Left cardiac atrium (tissue), 4 donors: ENCODE results near the gene TENM3. TPM values are rescaled to one million over a fixed set of nuclear protein-coding genes. Genes with fewer than 3 reads are reported as not detected.
A peak's percentile ranks its signal among the peaks of the same experiment; 100 is the strongest.

Experiments
- ATAC-seq, 2 donors: fragments of 200-7000 bp; cut with Tn5 transposase; one replicate each; pipeline ENCODE4 v1.9.1; 2020; ENCODE audit warnings: mild to moderate bottlenecking in 2 of 2, moderate library complexity in 2 of 2
- DNase-seq: peaks from one replicate; pipeline ENCODE4 v3.0.0-alpha.2; 2020
- intact Hi-C, 2 donors: fragments of 100-400 bp; cut with DNase I; formaldehyde crosslinking; loops; one replicate each; pipeline versions ENCODE4 v1.14.1 to v1.15.1; 2022 to 2023
- total RNA-seq, 2 donors: library from RNA; stranded (reverse); fragmentation: NEBNext Ultra II Directional; extraction: Animal tissue kit (Norgen Biotek cat#: 25700); gene quantifications; one replicate each; pipeline ENCODE4 v1.2.1, GENCODE V29; 2021
- donor health status: DM: no; HTN: yes; CAD: no.
- donor health status: DM: no; HTN: yes; CAD: no; lungs with severe emphysema.
- donor health status: DM: yes; HTN: yes; CAD: no.
- donor health status: Dilated cardiomyopathy.

Gene TENM3
- total RNA-seq, 2 donors from 2014 or later, result 6.6 to 9.2 TPM

GRCh38 chr4:182418054-182418734, 175.0 kb downstream of the TENM3 start:
- no peak for DNase-seq
- intact Hi-C loops, result no loop called here
- ATAC-seq, result no peak

GRCh38 chr4:182420189-182420588, 177.0 kb downstream of the TENM3 start:
- intact Hi-C loops, result no loop called here
- ATAC-seq, result no peak
- DNase-seq, result no peak

GRCh38 chr4:182421753-182422152, 178.6 kb downstream of the TENM3 start:
- DNase-seq (no peak), ATAC-seq (no peak)
- intact Hi-C loops, result no loop called here

GRCh38 chr4:182425302-182425701, 182.1 kb downstream of the TENM3 start:
- DNase-seq (no peak), ATAC-seq (no peak)
- intact Hi-C loops, result no loop called here

GRCh38 chr4:182426901-182427300, 183.7 kb downstream of the TENM3 start:
- DNase-seq (no peak), ATAC-seq (no peak)
- intact Hi-C loops, result no loop called here

- ATAC-seq, result no peak
- DNase-seq, result no peak
- intact Hi-C loops, result no loop called here
Measured at GRCh38 chr4:182427554-182427953, 184.4 kb downstream of the TENM3 start.

GRCh38 chr4:182429896-182430295, 186.7 kb downstream of the TENM3 start:
- DNase-seq (no peak), ATAC-seq (no peak)
- intact Hi-C loops, result no loop called here

- ATAC-seq, result no peak
- intact Hi-C loops, result no loop called here
- no peak for DNase-seq
Measured at GRCh38 chr4:182432819-182433218, 189.6 kb downstream of the TENM3 start.

- ATAC-seq (no peak), DNase-seq (no peak)
- intact Hi-C loops, result no loop called here
Measured at GRCh38 chr4:182434720-182435119, 191.5 kb downstream of the TENM3 start.

- ATAC-seq, result no peak
- intact Hi-C loops, result no loop called here
- DNase-seq, result no peak
Measured at GRCh38 chr4:182435401-182435800, 192.2 kb downstream of the TENM3 start.

- ATAC-seq, result no peak
- intact Hi-C loops, result no loop called here
- DNase-seq, result no peak
Measured at GRCh38 chr4:182443070-182443469, 199.9 kb downstream of the TENM3 start.

- ATAC-seq (peak; percentile 41 to 51), DNase-seq (no peak)
Measured at GRCh38 chr4:182447767-182448280, 204.6 kb downstream of the TENM3 start.

GRCh38 chr4:182448281-182449151, 205.3 kb downstream of the TENM3 start:
- intact Hi-C loops, result no loop called here
- peak; percentile 92 for DNase-seq

More at GRCh38 chr4:182447767-182448280, 204.6 kb downstream of the TENM3 start:
- intact Hi-C loops, result no loop called here

GRCh38 chr4:182449186-182449929, 206.2 kb downstream of the TENM3 start:
- intact Hi-C loops, result no loop called here
- ATAC-seq, result no peak
- no peak for DNase-seq

More at GRCh38 chr4:182448281-182449151, 205.3 kb downstream of the TENM3 start:
- ATAC-seq, result peak; percentile 99

GRCh38 chr4:182449930-182450439, 206.8 kb downstream of the TENM3 start:
- intact Hi-C loops, result no loop called here
- DNase-seq (no peak), ATAC-seq (no peak)

- intact Hi-C loops, result no loop called here
Measured at GRCh38 chr4:182451441-182451840, 208.2 kb downstream of the TENM3 start.

GRCh38 chr4:182453830-182454229, 210.6 kb downstream of the TENM3 start:
- DNase-seq (no peak), ATAC-seq (no peak)
- intact Hi-C loops, result no loop called here

More at GRCh38 chr4:182451441-182451840, 208.2 kb downstream of the TENM3 start:
- ATAC-seq (no peak), DNase-seq (no peak)

GRCh38 chr4:182454440-182455013, 211.3 kb downstream of the TENM3 start:
- intact Hi-C loops, result no loop called here
- no peak for DNase-seq
- no peak for ATAC-seq

- intact Hi-C loops, result no loop called here
- ATAC-seq (no peak), DNase-seq (no peak)
Measured at GRCh38 chr4:182465114-182465513, 221.9 kb downstream of the TENM3 start.
